ENCODE measurements around the gene RAI1. TPM values are rescaled to one million over a fixed set of nuclear protein-coding genes. Genes with fewer than 3 reads are reported as not detected.
A peak's percentile ranks its signal among the peaks of the same experiment; 100 is the strongest.

Gene RAI1
- total RNA-seq, 2 donors from 2014 or later: 35.9 to 42.9 TPM

DNA sequence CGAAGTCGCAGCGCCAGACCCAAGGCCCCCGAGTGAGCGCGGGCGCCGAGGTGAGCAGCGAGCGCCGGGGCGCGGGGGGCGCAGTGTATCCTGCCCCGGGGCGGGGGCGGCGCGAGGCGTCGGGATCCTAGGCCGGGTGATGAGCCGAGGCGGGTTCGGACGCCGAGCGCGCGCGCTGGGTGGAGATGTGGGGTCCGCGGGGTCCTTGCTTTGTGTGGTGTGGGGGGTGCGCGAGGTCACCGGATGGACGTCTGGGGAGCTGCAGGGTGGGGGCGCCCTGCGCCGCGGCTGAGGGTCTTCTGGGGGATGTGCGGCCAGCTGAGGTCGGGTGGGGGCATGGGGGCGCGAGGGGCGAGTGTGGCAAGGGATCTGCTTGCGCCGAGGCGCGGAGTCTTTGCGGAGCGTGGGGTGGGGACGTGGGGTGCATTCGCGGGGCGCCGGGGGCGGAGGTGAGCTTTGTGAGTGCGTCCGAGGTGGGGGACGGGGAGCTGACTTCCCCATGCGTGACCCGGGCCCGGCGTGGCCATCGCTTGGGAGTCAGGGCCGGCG lies 560 bp downstream of the RAI1 start:
- H3K27ac ChIP-seq (ENCODE audit: low read depth, low read length): peak overlapping the region; percentile 87

DNA sequence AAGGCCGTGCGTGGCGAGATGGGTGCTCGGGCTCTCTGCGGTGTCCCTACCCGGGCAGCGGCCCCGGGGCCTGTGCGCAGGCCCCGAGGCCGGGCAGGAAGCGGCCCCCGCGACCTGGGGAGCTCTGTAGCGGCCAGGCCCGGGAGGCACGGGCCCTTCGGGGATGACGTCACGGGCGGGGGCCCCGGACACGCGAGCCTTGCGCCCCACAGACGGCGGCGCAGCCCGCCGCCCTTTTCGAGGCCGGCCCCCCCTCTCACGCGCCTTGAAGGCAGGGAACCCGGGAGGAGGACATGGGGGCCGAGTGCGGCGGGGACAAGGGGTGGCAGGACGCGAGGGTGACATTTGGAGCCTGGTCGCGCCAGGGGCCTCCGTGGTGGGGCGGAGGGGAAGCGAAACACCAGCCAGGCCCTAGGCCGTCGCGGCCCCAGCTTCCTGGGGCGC lies 1.1 kb downstream of the RAI1 start:
- peak overlapping the region; percentile 87 for H3K4me3 ChIP-seq (ENCODE audit: low read length)
- Mint-ChIP-seq H3K4me1 (peaks cover 28% of the 10 kb centered on the region), H3K36me3 (ENCODE audit: low read depth) (peaks cover 3% of the 10 kb centered on the region), H3K4me3 (peak overlapping the region; percentile 76), H3K27ac (peak overlapping the region; percentile 58), H3K9me3 (no peaks in the 10 kb centered on the region), H3K27me3 (ENCODE audit: insufficient read depth) (peaks cover 72% of the 10 kb centered on the region)
- TF ChIP-seq, protein P1, sequence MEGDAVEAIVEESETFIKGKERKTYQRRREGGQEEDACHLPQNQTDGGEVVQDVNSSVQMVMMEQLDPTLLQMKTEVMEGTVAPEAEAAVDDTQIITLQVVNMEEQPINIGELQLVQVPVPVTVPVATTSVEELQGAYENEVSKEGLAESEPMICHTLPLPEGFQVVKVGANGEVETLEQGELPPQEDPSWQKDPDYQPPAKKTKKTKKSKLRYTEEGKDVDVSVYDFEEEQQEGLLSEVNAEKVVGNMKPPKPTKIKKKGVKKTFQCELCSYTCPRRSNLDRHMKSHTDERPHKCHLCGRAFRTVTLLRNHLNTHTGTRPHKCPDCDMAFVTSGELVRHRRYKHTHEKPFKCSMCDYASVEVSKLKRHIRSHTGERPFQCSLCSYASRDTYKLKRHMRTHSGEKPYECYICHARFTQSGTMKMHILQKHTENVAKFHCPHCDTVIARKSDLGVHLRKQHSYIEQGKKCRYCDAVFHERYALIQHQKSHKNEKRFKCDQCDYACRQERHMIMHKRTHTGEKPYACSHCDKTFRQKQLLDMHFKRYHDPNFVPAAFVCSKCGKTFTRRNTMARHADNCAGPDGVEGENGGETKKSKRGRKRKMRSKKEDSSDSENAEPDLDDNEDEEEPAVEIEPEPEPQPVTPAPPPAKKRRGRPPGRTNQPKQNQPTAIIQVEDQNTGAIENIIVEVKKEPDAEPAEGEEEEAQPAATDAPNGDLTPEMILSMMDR (conservative IDR thresholded peaks at IDR 0.05): no peak
- peak overlapping the region; percentile 90 for H3K9ac ChIP-seq (ENCODE audit: extremely low read depth, low read length, poor library complexity, severe bottlenecking)
- peak; percentile 62 for DNase-seq
- peaks cover 24% of the 10 kb centered on the region for H3K27me3 ChIP-seq (ENCODE audit: control insufficient read depth, insufficient read depth, low read length, poor library complexity, severe bottlenecking)
- no peaks in the 10 kb centered on the region for H3K9me3 ChIP-seq (ENCODE audit: control insufficient read depth, low read length)
- H3K4me1 ChIP-seq (ENCODE audit: control insufficient read depth, insufficient read depth, low read length): peaks cover 19% of the 10 kb centered on the region
- peaks cover 9% of the 10 kb centered on the region for H3K36me3 ChIP-seq (ENCODE audit: control insufficient read depth, insufficient read depth, low read length)
- H3K27ac ChIP-seq (ENCODE audit: low read depth, low read length): peak overlapping the region; percentile 87
- WGBS, 2 experiments (ENCODE audit: insufficient coverage in 1 of 2, insufficient read length in 1 of 2): 0 to 1% methylated on average over 9 to 49 of the region's 49 CpGs

More for the DNA sequence above, 560 bp downstream of the RAI1 start:
- TF ChIP-seq, protein P1 (conservative IDR thresholded peaks at IDR 0.05): no peak
- H3K9me3 Mint-ChIP-seq: no peaks in the 10 kb centered on the region
- H3K27ac Mint-ChIP-seq: peak overlapping the region; percentile 58
- Histone ChIP-seq H3K9me3 (ENCODE audit: control insufficient read depth, low read length) (no peaks in the 10 kb centered on the region), H3K4me3 (ENCODE audit: low read length) (peak overlapping the region; percentile 87), H3K27me3 (ENCODE audit: control insufficient read depth, insufficient read depth, low read length, poor library complexity, severe bottlenecking) (peaks cover 24% of the 10 kb centered on the region), H3K4me1 (ENCODE audit: control insufficient read depth, insufficient read depth, low read length) (peaks cover 19% of the 10 kb centered on the region), H3K9ac (ENCODE audit: extremely low read depth, low read length, poor library complexity, severe bottlenecking) (peak overlapping the region; percentile 90), H3K36me3 (ENCODE audit: control insufficient read depth, insufficient read depth, low read length) (peaks cover 9% of the 10 kb centered on the region)
- peak overlapping the region; percentile 76 for H3K4me3 Mint-ChIP-seq
- H3K4me1 Mint-ChIP-seq: peaks cover 28% of the 10 kb centered on the region
- peaks cover 70% of the 10 kb centered on the region for H3K27me3 Mint-ChIP-seq (ENCODE audit: insufficient read depth)
- 1 to 4% methylated on average over 10 to 67 of the region's 68 CpGs for WGBS, 2 experiments (ENCODE audit: insufficient coverage in 1 of 2, insufficient read length in 1 of 2)
- peak; percentile 76 for DNase-seq
- H3K36me3 Mint-ChIP-seq (ENCODE audit: low read depth): peaks cover 3% of the 10 kb centered on the region

GRCh38 chr17:17682737-17683680 lies 1.8 kb downstream of the RAI1 start:
- Mint-ChIP-seq H3K36me3 (ENCODE audit: low read depth) (peaks cover 3% of the 10 kb centered on the region), H3K27me3 (ENCODE audit: insufficient read depth) (peaks cover 74% of the 10 kb centered on the region), H3K27ac (peak overlapping the region; percentile 90), H3K4me1 (peaks cover 28% of the 10 kb centered on the region), H3K4me3 (peak overlapping the region; percentile 76), H3K9me3 (no peaks in the 10 kb centered on the region)
- 3 to 12% methylated on average over 10 to 55 of the region's 57 CpGs for WGBS, 2 experiments (ENCODE audit: insufficient coverage in 1 of 2, insufficient read length in 1 of 2)
- peak overlapping the region; percentile 87 for H3K4me3 ChIP-seq (ENCODE audit: low read length)
- TF ChIP-seq, protein P1 (conservative IDR thresholded peaks at IDR 0.05): no peak
- DNase-seq: peak; percentile 88
- H3K9me3 ChIP-seq (ENCODE audit: control insufficient read depth, low read length): no peaks in the 10 kb centered on the region
- H3K27me3 ChIP-seq (ENCODE audit: control insufficient read depth, insufficient read depth, low read length, poor library complexity, severe bottlenecking): peaks cover 24% of the 10 kb centered on the region
- peaks cover 9% of the 10 kb centered on the region for H3K36me3 ChIP-seq (ENCODE audit: control insufficient read depth, insufficient read depth, low read length)
- peak overlapping the region; percentile 87 for H3K27ac ChIP-seq (ENCODE audit: low read depth, low read length)
- peak overlapping the region; percentile 90 for H3K9ac ChIP-seq (ENCODE audit: extremely low read depth, low read length, poor library complexity, severe bottlenecking)
- H3K4me1 ChIP-seq (ENCODE audit: control insufficient read depth, insufficient read depth, low read length): peaks cover 19% of the 10 kb centered on the region

Measured in endodermal cell (in vitro differentiated cells).